Effector memory CD4-positive, alpha-beta T cell (primary cell): ENCODE results near the gene CADM4.
"Not testable (repeated sequence)": the region's sequence is repeated elsewhere in the genome, so short reads cannot be mapped to it uniquely, and the experiment has no call there.

Experiments
- DNase-seq, 3 donors: peaks; one replicate each; pipeline ENCODE4 v3.0.0-alpha.2; 2020
- H3K27ac ChIP-seq: 2 replicates; pipeline ENCODE4 v1.7.0; 2013; ENCODE audit warnings: mild to moderate bottlenecking, low read length, moderate library complexity; ENCODE audit not compliant: insufficient read depth, poor library complexity, severe bottlenecking
- H3K27me3 ChIP-seq: replicated peaks from 2 replicates; pipeline ENCODE4 v1.7.0; 2013; ENCODE audit warnings: mild to moderate bottlenecking, low read length; ENCODE audit not compliant: insufficient read depth, control insufficient read depth, poor library complexity, severe bottlenecking
- H3K36me3 ChIP-seq: 2 replicates; pipeline ENCODE4 v1.7.0; 2013; ENCODE audit warnings: mild to moderate bottlenecking, low read length, moderate library complexity; ENCODE audit not compliant: control insufficient read depth, insufficient read depth
- H3K4me1 ChIP-seq: 2 replicates; pipeline ENCODE4 v1.7.0; 2013; ENCODE audit warnings: low read length, mild to moderate bottlenecking; ENCODE audit not compliant: control insufficient read depth, insufficient read depth, poor library complexity, severe bottlenecking
- H3K4me3 ChIP-seq: 2 replicates; pipeline ENCODE4 v1.7.0; 2013; ENCODE audit warnings: low read length, low read depth, mild to moderate bottlenecking; ENCODE audit not compliant: insufficient read depth, poor library complexity, severe bottlenecking
- H3K9me3 ChIP-seq: 2 replicates; pipeline ENCODE4 v1.7.0; 2013; ENCODE audit warnings: mild to moderate bottlenecking, low read length, moderate library complexity; ENCODE audit not compliant: control insufficient read depth

Gene CADM4

DNA sequence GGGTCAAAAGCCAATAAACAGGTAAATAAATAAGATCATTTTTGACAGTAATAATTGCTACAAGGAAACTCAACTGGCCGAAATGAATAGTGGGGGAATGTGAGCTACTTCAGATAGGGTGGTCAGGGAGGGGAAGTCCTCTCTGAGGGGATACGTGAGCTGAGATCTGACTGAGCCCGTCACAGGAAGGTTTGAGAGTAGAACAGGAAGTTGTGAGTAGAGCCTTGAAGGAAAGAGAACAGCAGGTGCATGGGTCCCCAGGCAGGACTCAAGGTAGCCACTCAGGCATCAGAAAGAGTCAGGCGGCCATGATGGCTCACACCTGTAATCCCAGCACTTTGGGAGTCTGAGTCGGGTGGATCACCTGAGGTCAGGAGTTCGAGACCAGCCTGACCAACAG lies 50.0 kb downstream of the CADM4 start:
- no peak overlapping the region for H3K4me3 ChIP-seq
- no peak for DNase-seq
- peaks cover 16% of the 10 kb centered on the region for H3K36me3 ChIP-seq
- no peaks in the 10 kb centered on the region for H3K9me3 ChIP-seq
- H3K27me3 ChIP-seq: no peaks in the 10 kb centered on the region
- no peaks in the 10 kb centered on the region for H3K4me1 ChIP-seq
- H3K27ac ChIP-seq: no peak overlapping the region

- Histone ChIP-seq H3K27ac (no peak overlapping the region), H3K4me1 (no peaks in the 10 kb centered on the region), H3K4me3 (no peak overlapping the region), H3K27me3 (no peaks in the 10 kb centered on the region), H3K9me3 (no peaks in the 10 kb centered on the region), H3K36me3 (peaks cover 16% of the 10 kb centered on the region)
- DNase-seq: no peak
Measured at GRCh38 chr19:43589277-43589676, 50.4 kb downstream of the CADM4 start.

DNA sequence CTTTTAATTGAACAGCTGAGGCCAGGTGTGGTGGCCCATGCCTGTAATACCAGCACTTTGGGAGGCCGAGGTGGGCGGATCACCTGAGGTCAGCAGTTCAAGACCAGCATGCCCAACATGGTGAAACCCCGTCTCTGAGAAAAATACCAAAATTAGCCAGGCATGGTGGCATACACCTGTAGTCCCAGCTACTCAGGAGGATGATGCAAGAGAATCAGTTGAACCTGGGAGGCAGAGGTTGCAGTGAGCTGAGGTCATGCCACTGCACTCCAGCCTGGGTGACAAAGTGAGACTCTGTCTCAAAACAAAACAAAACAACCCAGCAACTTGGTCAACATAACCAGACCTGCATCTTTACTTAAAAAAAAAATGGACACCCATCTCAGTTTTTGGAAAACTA lies 52.6 kb downstream of the CADM4 start:
- not testable (repeated sequence) for H3K4me3 ChIP-seq, DNase-seq, H3K27ac ChIP-seq, H3K9me3 ChIP-seq, H3K27me3 ChIP-seq, H3K4me1 ChIP-seq, H3K36me3 ChIP-seq

- Histone ChIP-seq H3K27me3 (no peaks in the 10 kb centered on the region), H3K4me3 (no peak overlapping the region), H3K4me1 (no peaks in the 10 kb centered on the region), H3K36me3 (peaks cover 4% of the 10 kb centered on the region), H3K9me3 (no peaks in the 10 kb centered on the region), H3K27ac (no peak overlapping the region)
- no peak for DNase-seq
Measured at GRCh38 chr19:43586346-43586745, 53.3 kb downstream of the CADM4 start.

DNA sequence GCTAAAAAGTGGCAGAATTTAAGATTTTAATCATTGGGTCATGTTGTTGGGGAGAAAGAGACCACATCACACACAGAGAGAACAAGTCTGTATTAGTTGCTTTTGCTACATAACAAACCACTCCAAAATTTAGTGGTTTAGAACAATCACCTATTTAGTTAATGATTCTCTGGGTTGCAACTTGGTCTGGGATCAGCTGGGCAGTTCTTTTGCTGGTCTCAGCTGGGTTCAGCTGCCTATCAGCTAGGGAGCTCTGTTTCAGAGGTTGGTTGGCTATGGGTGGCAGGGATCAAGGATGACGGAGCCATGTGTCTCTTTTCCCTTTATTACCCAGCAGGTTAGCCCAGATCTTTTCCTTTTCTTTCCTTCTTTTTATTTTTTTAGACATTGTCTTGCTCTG lies 55.2 kb downstream of the CADM4 start:
- H3K9me3 ChIP-seq: no peaks in the 10 kb centered on the region
- no peak overlapping the region for H3K27ac ChIP-seq
- no peaks in the 10 kb centered on the region for H3K27me3 ChIP-seq
- no peaks in the 10 kb centered on the region for H3K36me3 ChIP-seq
- no peak for DNase-seq
- H3K4me3 ChIP-seq: no peak overlapping the region
- no peaks in the 10 kb centered on the region for H3K4me1 ChIP-seq

- no peaks in the 10 kb centered on the region for H3K9me3 ChIP-seq
- H3K4me3 ChIP-seq: no peak overlapping the region
- H3K27me3 ChIP-seq: no peaks in the 10 kb centered on the region
- no peaks in the 10 kb centered on the region for H3K36me3 ChIP-seq
- H3K27ac ChIP-seq: no peak overlapping the region
- no peaks in the 10 kb centered on the region for H3K4me1 ChIP-seq
- no peak for DNase-seq
Measured at GRCh38 chr19:43582495-43582894, 57.2 kb downstream of the CADM4 start.

DNA sequence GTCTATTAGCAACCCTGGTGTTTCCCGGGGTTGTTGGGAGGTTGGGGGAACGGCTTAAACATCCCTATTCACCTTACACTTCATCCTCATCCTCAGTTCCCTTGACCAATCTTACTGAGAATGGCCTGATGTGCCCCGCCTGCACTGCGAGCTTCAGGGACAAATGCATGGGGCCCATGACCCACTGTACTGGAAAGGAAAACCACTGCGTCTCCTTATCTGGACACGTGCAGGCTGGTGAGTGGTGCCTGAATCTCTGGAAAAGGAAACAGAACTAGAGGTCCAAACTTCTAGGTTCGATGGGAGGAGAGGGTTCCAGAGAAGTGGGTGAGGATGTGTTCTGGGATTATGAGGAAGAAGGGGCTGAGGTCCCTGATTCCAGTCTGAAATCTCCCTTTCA lies 58.2 kb downstream of the CADM4 start:
- no peaks in the 10 kb centered on the region for H3K4me1 ChIP-seq
- no peak for DNase-seq
- no peaks in the 10 kb centered on the region for H3K27me3 ChIP-seq
- no peak overlapping the region for H3K4me3 ChIP-seq
- H3K9me3 ChIP-seq: no peaks in the 10 kb centered on the region
- no peaks in the 10 kb centered on the region for H3K36me3 ChIP-seq
- H3K27ac ChIP-seq: no peak overlapping the region

- no peak overlapping the region for H3K4me3 ChIP-seq
- DNase-seq: no peak
- no peaks in the 10 kb centered on the region for H3K9me3 ChIP-seq
- H3K27ac ChIP-seq: no peak overlapping the region
- H3K4me1 ChIP-seq: peaks cover 16% of the 10 kb centered on the region
- no peaks in the 10 kb centered on the region for H3K27me3 ChIP-seq
- H3K36me3 ChIP-seq: no peaks in the 10 kb centered on the region
Measured at GRCh38 chr19:43578787-43579186, 60.9 kb downstream of the CADM4 start.

- peak overlapping the region; percentile 36 for H3K4me3 ChIP-seq
- H3K27me3 ChIP-seq: no peaks in the 10 kb centered on the region
- DNase-seq: no peak
- H3K36me3 ChIP-seq: no peaks in the 10 kb centered on the region
- peaks cover 16% of the 10 kb centered on the region for H3K4me1 ChIP-seq
- peak overlapping the region; percentile 39 for H3K27ac ChIP-seq
- no peaks in the 10 kb centered on the region for H3K9me3 ChIP-seq
Measured at GRCh38 chr19:43575955-43576878, 63.4 kb downstream of the CADM4 start.

- Histone ChIP-seq H3K36me3 (no peaks in the 10 kb centered on the region), H3K9me3 (no peaks in the 10 kb centered on the region), H3K4me3 (peak within 1 kb of the TSS; percentile 92), H3K27ac (peak within 1 kb of the TSS; percentile 96), H3K4me1 (peaks cover 16% of the 10 kb centered on the region), H3K27me3 (no peaks in the 10 kb centered on the region)
- DNase-seq: peak; percentile 95 to 96 (median 95)
Measured at GRCh38 chr19:43575156-43575950, 64.3 kb downstream of the CADM4 start, which contains the start of the genes PINLYP and XRCC1. PINLYP (plus strand) TSS chr19:43575801; CDS start chr19:43577192, 1,391 bp downstream. XRCC1 (minus strand) TSS chr19:43575527; CDS start chr19:43575458, 69 bp downstream.
